H1 (cell line): ENCODE data around the gene ARHGEF7. TPM values are rescaled to one million over a fixed set of nuclear protein-coding genes. Genes with fewer than 3 reads are reported as not detected.

Source experiments
- JUND ChIP-seq: IDR thresholded peaks from 2 replicates; pipeline ENCODE4 v1.6.1; 2011; ENCODE audit warnings: mild to moderate bottlenecking, improper control_type of control experiment, low read length
- TAF1 ChIP-seq: IDR thresholded peaks from 2 replicates; pipeline ENCODE4 v1.6.1; 2011; ENCODE audit warnings: mild to moderate bottlenecking, low read depth, low read length
- TCF12 ChIP-seq: IDR thresholded peaks from 2 replicates; pipeline ENCODE4 v1.6.1; 2011; ENCODE audit warnings: low read depth, mild to moderate bottlenecking, low read length
- polyA plus RNA-seq, 7 experiments: library from polyadenylated mRNA; depleted of rRNA in 3 of 7; stranded (reverse) in 5 of 7; unstranded in 2 of 7; fragments of >200 nt in 5 of 7; fragments of 200-250 nt in 2 of 7; gene quantifications; 1 replicate in 5 of 7; 2 replicates in 1 of 7; 4 replicates in 1 of 7; pipeline versions ENCODE4 v1.2.1 to v1.2.3, GENCODE V29; 2011 to 2013; ENCODE audit warnings: missing spikeins in 2 of 7, mixed read lengths in 2 of 7
- total RNA-seq: library from RNA; stranded (reverse); fragmentation: NEBNext Ultra II Directional; extraction: Animal tissue kit (Norgen Biotek cat#: 25700); gene quantifications from 2 replicates; pipeline ENCODE4 v1.2.1, GENCODE V29; 2021
- TF ChIP-seq, protein P1 (sequence below): IDR thresholded peaks from 2 replicates; pipeline ENCODE4 v1.6.1; 2012; ENCODE audit warnings: low read length, inconsistent platforms

Gene ARHGEF7
- total and polyA plus RNA-seq, 2 of the 8 experiments (the other 6 are each of a cell fraction or from before 2014, with no cell fraction given) = 26.2 to 56.5 TPM

GRCh38 chr13:111120422-111120821 is 5.3 kb downstream of the ARHGEF7 start (continued):
- TF ChIP-seq TAF1 = no peak
- no peak for TF ChIP-seq JUND
- no peak for TF ChIP-seq TCF12
- TF ChIP-seq, protein P1, sequence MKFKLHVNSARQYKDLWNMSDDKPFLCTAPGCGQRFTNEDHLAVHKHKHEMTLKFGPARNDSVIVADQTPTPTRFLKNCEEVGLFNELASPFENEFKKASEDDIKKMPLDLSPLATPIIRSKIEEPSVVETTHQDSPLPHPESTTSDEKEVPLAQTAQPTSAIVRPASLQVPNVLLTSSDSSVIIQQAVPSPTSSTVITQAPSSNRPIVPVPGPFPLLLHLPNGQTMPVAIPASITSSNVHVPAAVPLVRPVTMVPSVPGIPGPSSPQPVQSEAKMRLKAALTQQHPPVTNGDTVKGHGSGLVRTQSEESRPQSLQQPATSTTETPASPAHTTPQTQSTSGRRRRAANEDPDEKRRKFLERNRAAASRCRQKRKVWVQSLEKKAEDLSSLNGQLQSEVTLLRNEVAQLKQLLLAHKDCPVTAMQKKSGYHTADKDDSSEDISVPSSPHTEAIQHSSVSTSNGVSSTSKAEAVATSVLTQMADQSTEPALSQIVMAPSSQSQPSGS = no peak
